Tibial nerve (tissue), 4 donors: Measurements from ENCODE around the gene OTUD5. TPM values are rescaled to one million over a fixed set of nuclear protein-coding genes. Genes with fewer than 3 reads are reported as not detected.
"Not testable (repeated sequence)": the region's sequence is repeated elsewhere in the genome, so short reads cannot be mapped to it uniquely, and the experiment has no call there.

Source experiments
- DNase-seq, 2 donors: peaks; one replicate each; pipeline ENCODE4 v3.0.0-alpha.2; 2019; ENCODE audit warnings: low spot score in 2 of 2
- H3K27ac ChIP-seq, 4 donors: fragments of 200-600 bp; sonication (generic) in 3 of 4; one replicate each; pipeline ENCODE4 v1.5.1; 2017 to 2019; ENCODE audit warnings: mild to moderate bottlenecking in 1 of 4
- H3K27me3 ChIP-seq, 2 donors: fragments of 200-600 bp; sonication (generic) in 1 of 2; one replicate each; pipeline versions ENCODE4 v1.5.1 to v1.6.0; 2017 to 2019
- H3K36me3 ChIP-seq, 3 donors: fragments of 200-600 bp; sonication (generic); one replicate each; pipeline ENCODE4 v1.5.1; 2018 to 2019
- H3K4me1 ChIP-seq, 4 donors: fragments of 200-600 bp; sonication (generic) in 3 of 4; one replicate each; pipeline ENCODE4 v1.5.1; 2017 to 2019
- H3K4me3 ChIP-seq, 4 donors: fragments of 200-600 bp; sonication (generic) in 3 of 4; one replicate each; pipeline ENCODE4 v1.5.1; 2017 to 2019; ENCODE audit warnings: mild to moderate bottlenecking in 1 of 4, moderate library complexity in 1 of 4
- H3K9me3 ChIP-seq, 4 donors: fragments of 200-600 bp; sonication (generic) in 3 of 4; one replicate each; pipeline ENCODE4 v1.5.1; 2017 to 2019
- EP300 ChIP-seq, 2 donors: sonication (generic); formaldehyde crosslinking; IDR thresholded peaks; one replicate each; pipeline ENCODE4 v1.6.1; 2017; ENCODE audit warnings: antibody characterized with exemption in 2 of 2, mild to moderate bottlenecking in 1 of 2
- POLR2A ChIP-seq, 2 donors: fragments of 450-650 bp; IDR thresholded peaks; one replicate each; pipeline ENCODE4 v1.6.1; 2017; ENCODE audit warnings: antibody characterized with exemption in 2 of 2, mild to moderate bottlenecking in 2 of 2, moderate library complexity in 2 of 2
- WGBS, 2 donors: methylation state at CpG; one replicate each; pipeline ENCODE4 v1.1.5; 2018; 5-methylcytosine and 5-hydroxymethylcytosine counted together
- total RNA-seq, 4 donors: library from RNA; depleted of rRNA; stranded (reverse); fragments of >200 nt; gene quantifications; one replicate each; pipeline ENCODE4 v1.1.0, GENCODE V29; 2016
- TF ChIP-seq, protein P1 (sequence below), 5 experiments: fragments of 200-600 bp in 3 of 5; fragments of 450-650 bp in 2 of 5; sonication (generic) in 3 of 5; IDR thresholded peaks; one replicate each; pipeline ENCODE4 v1.5.1; 2016 to 2019; ENCODE audit warnings: antibody characterized with exemption in 5 of 5, mild to moderate bottlenecking in 3 of 5, moderate library complexity in 2 of 5

Gene OTUD5
- total RNA-seq, 4 donors from 2014 or later: 39.8 to 79.2 (median 51.6) TPM

DNA sequence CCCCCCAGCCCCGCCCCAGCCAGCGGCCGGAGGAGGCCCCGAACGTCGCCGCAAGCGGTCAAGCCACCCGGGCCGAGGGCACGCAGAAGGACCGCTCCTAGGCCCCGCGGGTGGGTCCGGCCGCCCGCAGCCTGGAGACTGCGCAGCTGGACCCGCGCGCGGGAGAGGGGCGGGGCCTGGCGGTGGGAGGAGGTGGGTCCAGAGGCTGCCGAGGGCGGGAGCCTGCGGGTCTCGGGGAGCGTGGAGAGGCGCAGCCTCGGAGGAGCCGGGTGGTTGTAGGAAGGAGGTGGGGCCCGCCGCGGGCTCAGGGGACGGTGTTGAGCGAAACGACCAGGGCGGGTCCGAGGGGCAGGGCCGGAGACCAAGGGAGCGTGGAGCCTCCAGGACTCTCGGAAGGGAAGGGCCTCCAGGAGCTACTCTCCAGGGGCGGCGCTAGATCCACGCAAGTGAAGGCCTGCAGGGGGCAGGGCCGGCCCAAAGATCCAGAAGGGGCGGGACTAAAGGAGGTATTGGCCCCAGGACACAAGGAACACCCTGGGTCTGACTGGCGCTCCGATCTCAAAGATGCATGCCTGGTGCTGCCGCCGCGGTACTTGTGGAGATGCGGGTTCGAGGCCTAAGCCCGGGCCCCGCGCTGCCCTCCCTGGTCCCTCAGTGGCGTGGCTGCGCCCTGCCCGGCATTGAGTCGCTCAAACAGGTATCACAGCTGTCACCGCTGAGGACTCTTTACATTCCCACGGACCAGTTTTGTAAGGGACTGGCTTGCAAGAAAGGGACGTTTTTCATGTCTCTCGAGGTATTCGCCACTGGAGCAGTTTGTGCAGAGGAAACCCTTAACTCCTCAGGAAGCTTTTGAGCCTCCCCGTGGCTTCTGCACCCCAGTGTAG, 65.8 kb downstream of the OTUD5 start:
- H3K4me1 ChIP-seq: peaks cover 0 to 13% (median 6%) of the 10 kb centered on the region in 4 donors
- H3K36me3 ChIP-seq: peaks cover 0 to 13% (median 0%) of the 10 kb centered on the region in 3 donors
- TF ChIP-seq EP300 (IDR thresholded peaks at IDR 0.05) (no peak), POLR2A (IDR thresholded peaks at IDR 0.05) (peak in 1 of 2 donors; percentile 54)
- TF ChIP-seq, protein P1, sequence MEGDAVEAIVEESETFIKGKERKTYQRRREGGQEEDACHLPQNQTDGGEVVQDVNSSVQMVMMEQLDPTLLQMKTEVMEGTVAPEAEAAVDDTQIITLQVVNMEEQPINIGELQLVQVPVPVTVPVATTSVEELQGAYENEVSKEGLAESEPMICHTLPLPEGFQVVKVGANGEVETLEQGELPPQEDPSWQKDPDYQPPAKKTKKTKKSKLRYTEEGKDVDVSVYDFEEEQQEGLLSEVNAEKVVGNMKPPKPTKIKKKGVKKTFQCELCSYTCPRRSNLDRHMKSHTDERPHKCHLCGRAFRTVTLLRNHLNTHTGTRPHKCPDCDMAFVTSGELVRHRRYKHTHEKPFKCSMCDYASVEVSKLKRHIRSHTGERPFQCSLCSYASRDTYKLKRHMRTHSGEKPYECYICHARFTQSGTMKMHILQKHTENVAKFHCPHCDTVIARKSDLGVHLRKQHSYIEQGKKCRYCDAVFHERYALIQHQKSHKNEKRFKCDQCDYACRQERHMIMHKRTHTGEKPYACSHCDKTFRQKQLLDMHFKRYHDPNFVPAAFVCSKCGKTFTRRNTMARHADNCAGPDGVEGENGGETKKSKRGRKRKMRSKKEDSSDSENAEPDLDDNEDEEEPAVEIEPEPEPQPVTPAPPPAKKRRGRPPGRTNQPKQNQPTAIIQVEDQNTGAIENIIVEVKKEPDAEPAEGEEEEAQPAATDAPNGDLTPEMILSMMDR (IDR thresholded peaks at IDR 0.05): peak; percentile 36 to 72 (median 49)
- DNase-seq: peak; percentile 69 to 76
- H3K27me3 ChIP-seq: no peaks in the 10 kb centered on the region
- no peaks in the 10 kb centered on the region for H3K9me3 ChIP-seq
- WGBS, 2 donors: 5 to 45% methylated on average over 12 to 59 of the region's 68 CpGs
- peak overlapping the region; percentile 49 to 71 (median 57) for H3K4me3 ChIP-seq
- peak overlapping the region; percentile 72 to 89 (median 82) for H3K27ac ChIP-seq

DNA sequence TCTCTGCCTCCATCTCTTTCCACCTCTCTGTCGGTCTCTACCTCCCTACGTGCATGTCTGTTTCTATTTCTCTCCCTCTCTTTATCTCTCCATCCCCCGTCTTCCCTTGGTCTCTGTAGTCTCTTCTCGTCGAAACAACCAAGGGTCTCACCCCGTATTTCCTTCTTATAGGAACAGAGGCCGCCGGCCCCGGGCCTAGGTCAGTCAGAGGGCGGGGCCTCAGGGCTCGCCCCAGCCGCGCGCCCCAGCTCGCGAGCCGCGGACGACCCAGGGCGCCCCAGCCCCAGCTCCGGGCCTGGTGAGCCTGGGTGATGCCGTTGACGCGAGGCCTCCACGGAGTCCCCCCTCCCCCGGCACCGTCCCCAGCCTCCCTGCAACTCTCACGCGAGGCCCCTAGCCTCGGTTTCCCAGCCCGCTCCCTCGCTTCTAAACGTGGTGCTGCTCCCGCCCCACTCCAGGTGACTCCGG, 66.4 kb downstream of the OTUD5 start:
- H3K27me3 ChIP-seq: no peaks in the 10 kb centered on the region
- peaks cover 0 to 6% (median 3%) of the 10 kb centered on the region in 4 donors for H3K4me1 ChIP-seq
- no peak for DNase-seq
- 1 to 45% methylated on average over 19 to 35 of the region's 35 CpGs for WGBS, 2 donors
- H3K27ac ChIP-seq: peak overlapping the region; percentile 72 to 89 (median 82)
- no peak for TF ChIP-seq EP300 (IDR thresholded peaks at IDR 0.05)
- TF ChIP-seq, protein P1 (IDR thresholded peaks at IDR 0.05): no peak
- TF ChIP-seq POLR2A (IDR thresholded peaks at IDR 0.05): no peak
- no peaks in the 10 kb centered on the region for H3K9me3 ChIP-seq
- peak overlapping the region; percentile 49 to 71 (median 57) for H3K4me3 ChIP-seq
- peaks cover 0 to 13% (median 0%) of the 10 kb centered on the region in 3 donors for H3K36me3 ChIP-seq

GRCh38 chrX:48890296-48890925, 67.0 kb downstream of the OTUD5 start:
- Histone ChIP-seq H3K27me3 (no peaks in the 10 kb centered on the region), H3K36me3 (peaks cover 0 to 13% (median 0%) of the 10 kb centered on the region in 3 donors), H3K4me1 (peaks cover 0 to 6% (median 3%) of the 10 kb centered on the region in 4 donors), H3K4me3 (peak overlapping the region; percentile 49 to 71 (median 57)), H3K9me3 (no peaks in the 10 kb centered on the region), H3K27ac (peak overlapping the region in 3 of 4 donors; percentile 78 to 89 (median 86))
- 36 to 54% methylated on average over 10 to 15 of the region's 15 CpGs for WGBS, 2 donors
- DNase-seq: no peak
- TF ChIP-seq POLR2A (IDR thresholded peaks at IDR 0.05) (no peak), EP300 (IDR thresholded peaks at IDR 0.05) (no peak)
- TF ChIP-seq, protein P1 (IDR thresholded peaks at IDR 0.05): no peak

- 77 to 80% methylated on average over 3 to 5 of the region's 5 CpGs for WGBS, 2 donors
- not testable (repeated sequence) for H3K27me3 ChIP-seq, H3K36me3 ChIP-seq, H3K4me1 ChIP-seq, H3K27ac ChIP-seq, H3K4me3 ChIP-seq, DNase-seq, H3K9me3 ChIP-seq
Observed at GRCh38 chrX:48886586-48886985, 70.8 kb downstream of the OTUD5 start.

GRCh38 chrX:48883729-48884128, 73.7 kb downstream of the OTUD5 start:
- no peaks in the 10 kb centered on the region for H3K36me3 ChIP-seq
- no peaks in the 10 kb centered on the region for H3K4me1 ChIP-seq
- TF ChIP-seq, protein P1 (IDR thresholded peaks at IDR 0.05): no peak
- no peaks in the 10 kb centered on the region for H3K9me3 ChIP-seq
- 72 to 78% methylated on average over 10 of the region's 10 CpGs for WGBS, 2 donors
- no peak overlapping the region for H3K27ac ChIP-seq
- no peak for DNase-seq
- no peaks in the 10 kb centered on the region for H3K27me3 ChIP-seq
- H3K4me3 ChIP-seq: no peak overlapping the region

GRCh38 chrX:48876944-48877343, 80.5 kb downstream of the OTUD5 start:
- H3K9me3 ChIP-seq, H3K27ac ChIP-seq, H3K27me3 ChIP-seq, DNase-seq, H3K36me3 ChIP-seq, H3K4me3 ChIP-seq, H3K4me1 ChIP-seq: not testable (repeated sequence)
- 41 to 54% methylated on average over 3 to 4 of the region's 4 CpGs for WGBS, 2 donors
